Nephron progenitor cell (in vitro differentiated cells): ENCODE results near the gene ACOT11.
A peak's percentile ranks its signal among the peaks of the same experiment; 100 is the strongest.

Experiments
- DNase-seq: peaks from one replicate; pipeline ENCODE4 v3.0.0; 2021
- H3K27ac Mint-ChIP-seq: 2 replicates; pipeline ENCODE4 v1.8.0; 2021; ENCODE audit warnings: mild to moderate bottlenecking, moderate library complexity, mixed read lengths
- H3K27me3 Mint-ChIP-seq: 2 replicates; pipeline ENCODE4 v1.8.0; 2021; ENCODE audit warnings: mild to moderate bottlenecking, low read depth, mixed read lengths; ENCODE audit not compliant: poor library complexity
- H3K36me3 Mint-ChIP-seq: 2 replicates; pipeline ENCODE4 v1.8.0; 2021; ENCODE audit warnings: low read depth, mixed read lengths
- H3K4me1 Mint-ChIP-seq: 2 replicates; pipeline ENCODE4 v1.8.0; 2021; ENCODE audit warnings: mixed read lengths
- H3K4me3 Mint-ChIP-seq: 2 replicates; pipeline ENCODE4 v1.8.0; 2021; ENCODE audit warnings: mild to moderate bottlenecking, moderate library complexity, mixed read lengths
- H3K9me3 Mint-ChIP-seq: 2 replicates; pipeline ENCODE4 v1.8.0; 2021; ENCODE audit warnings: mild to moderate bottlenecking, moderate library complexity, mixed read lengths
- TF ChIP-seq, protein P1 (sequence below): fragments of 200-600 bp; sonication (generic); IDR thresholded peaks from 2 replicates; pipeline ENCODE4 v1.5.0; 2021; ENCODE audit warnings: antibody characterized with exemption

The ACOT11 gene

DNA sequence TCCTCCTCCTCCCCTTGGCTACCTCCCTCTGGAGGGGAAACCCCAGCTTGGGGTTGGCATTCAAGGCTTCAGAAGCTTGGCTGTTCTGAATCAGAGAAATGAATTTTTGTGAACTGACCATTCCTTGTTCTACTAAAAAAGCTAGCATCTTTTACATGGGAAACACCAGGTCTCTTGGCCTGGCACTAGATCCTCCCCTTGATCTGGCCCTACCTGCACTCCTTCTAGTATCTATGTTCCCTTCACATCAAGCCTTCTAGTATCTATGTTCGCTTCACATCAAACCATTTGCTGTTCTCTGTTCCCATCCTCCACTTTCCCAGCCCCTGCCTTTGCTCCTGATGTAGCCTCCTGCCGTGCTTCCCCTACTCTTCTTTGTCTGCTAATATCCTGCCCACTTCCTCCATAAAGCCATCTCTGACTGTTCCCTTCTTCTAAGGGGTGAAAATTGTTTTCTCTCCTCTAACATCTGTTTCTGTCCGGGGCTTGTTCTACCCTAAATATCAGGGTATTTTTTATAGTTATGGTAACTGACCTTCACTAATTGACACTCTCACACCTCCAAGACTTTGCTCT, 49.5 kb downstream of the ACOT11 start:
- DNase-seq, result no peak
- Mint-ChIP-seq H3K4me1 (peaks cover 41% of the 10 kb centered on the region), H3K27me3 (peaks cover 11% of the 10 kb centered on the region), H3K9me3 (no peaks in the 10 kb centered on the region), H3K27ac (no peak overlapping the region), H3K4me3 (no peak overlapping the region), H3K36me3 (no peaks in the 10 kb centered on the region)
- TF ChIP-seq, protein P1, sequence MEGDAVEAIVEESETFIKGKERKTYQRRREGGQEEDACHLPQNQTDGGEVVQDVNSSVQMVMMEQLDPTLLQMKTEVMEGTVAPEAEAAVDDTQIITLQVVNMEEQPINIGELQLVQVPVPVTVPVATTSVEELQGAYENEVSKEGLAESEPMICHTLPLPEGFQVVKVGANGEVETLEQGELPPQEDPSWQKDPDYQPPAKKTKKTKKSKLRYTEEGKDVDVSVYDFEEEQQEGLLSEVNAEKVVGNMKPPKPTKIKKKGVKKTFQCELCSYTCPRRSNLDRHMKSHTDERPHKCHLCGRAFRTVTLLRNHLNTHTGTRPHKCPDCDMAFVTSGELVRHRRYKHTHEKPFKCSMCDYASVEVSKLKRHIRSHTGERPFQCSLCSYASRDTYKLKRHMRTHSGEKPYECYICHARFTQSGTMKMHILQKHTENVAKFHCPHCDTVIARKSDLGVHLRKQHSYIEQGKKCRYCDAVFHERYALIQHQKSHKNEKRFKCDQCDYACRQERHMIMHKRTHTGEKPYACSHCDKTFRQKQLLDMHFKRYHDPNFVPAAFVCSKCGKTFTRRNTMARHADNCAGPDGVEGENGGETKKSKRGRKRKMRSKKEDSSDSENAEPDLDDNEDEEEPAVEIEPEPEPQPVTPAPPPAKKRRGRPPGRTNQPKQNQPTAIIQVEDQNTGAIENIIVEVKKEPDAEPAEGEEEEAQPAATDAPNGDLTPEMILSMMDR, result no peak

- no peak overlapping the region for H3K4me3 Mint-ChIP-seq
- no peak for DNase-seq
- no peaks in the 10 kb centered on the region for H3K9me3 Mint-ChIP-seq
- H3K36me3 Mint-ChIP-seq, result no peaks in the 10 kb centered on the region
- TF ChIP-seq, protein P1, result no peak
- H3K4me1 Mint-ChIP-seq, result peaks cover 44% of the 10 kb centered on the region
- peaks cover 11% of the 10 kb centered on the region for H3K27me3 Mint-ChIP-seq
- H3K27ac Mint-ChIP-seq, result peak overlapping the region; percentile 52
Observed at GRCh38 chr1:54599211-54599823, 51.3 kb downstream of the ACOT11 start.

DNA sequence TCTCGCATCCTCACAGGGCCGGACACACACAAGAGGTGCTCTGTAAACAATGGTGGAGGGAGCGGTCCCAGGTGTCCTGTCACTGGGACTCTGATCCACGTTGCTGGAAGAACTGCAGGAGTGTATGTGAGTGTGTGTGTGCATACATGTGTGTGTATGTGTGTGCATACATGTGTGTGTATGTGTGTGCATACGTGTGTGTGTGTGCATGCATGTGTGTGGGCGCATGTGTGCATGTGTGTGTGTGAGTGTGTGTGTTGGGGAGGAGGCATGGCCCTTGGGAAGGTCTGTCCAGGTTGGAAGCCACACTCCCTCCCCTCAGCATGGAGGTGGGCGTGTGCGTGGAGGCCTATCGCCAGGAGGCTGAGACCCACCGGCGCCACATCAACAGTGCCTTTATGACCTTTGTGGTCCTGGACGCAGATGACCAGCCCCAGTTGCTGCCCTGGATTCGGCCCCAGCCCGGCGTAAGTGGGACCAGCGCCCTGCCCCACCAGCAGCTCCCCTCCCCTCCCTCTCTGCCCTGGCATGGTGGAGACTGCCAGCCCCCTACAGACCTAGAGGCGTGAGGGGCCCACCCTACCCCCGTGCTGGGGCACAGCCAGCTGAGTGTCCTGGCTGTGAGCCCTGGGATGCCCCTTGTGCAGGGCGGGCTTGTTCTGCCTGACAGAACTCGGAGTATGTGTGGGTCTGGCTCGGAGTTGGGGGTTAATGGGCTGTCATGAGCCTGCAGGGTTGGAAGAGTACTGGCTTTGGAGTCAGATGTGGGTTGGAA, 53.1 kb downstream of the ACOT11 start:
- peak overlapping the region; percentile 85 for H3K27ac Mint-ChIP-seq
- H3K9me3 Mint-ChIP-seq, result no peaks in the 10 kb centered on the region
- no peaks in the 10 kb centered on the region for H3K36me3 Mint-ChIP-seq
- peak; percentile 38 for DNase-seq
- H3K27me3 Mint-ChIP-seq, result peaks cover 10% of the 10 kb centered on the region
- H3K4me3 Mint-ChIP-seq, result peak overlapping the region; percentile 58
- TF ChIP-seq, protein P1, result no peak
- H3K4me1 Mint-ChIP-seq, result peaks cover 54% of the 10 kb centered on the region

DNA sequence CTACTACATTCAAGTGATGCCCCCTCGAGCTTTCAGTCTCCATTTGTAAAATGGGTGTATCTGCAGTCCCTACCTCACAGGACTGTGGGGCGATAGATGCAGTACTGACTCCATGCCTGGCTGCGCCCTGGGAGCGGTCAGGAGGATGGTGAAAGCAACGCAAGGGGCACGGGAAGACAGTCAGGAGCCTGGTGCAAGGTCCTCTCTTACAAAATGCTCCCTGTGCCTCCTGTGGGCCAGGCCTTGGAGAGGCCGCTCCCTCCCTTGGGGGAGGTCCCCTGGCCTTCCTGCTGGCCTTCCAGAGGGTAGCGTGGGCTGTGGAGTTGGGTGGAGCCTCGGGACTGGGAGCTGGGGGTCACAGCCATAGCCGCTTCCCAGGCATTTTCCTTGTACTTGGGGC, 53.7 kb downstream of the ACOT11 start:
- H3K36me3 Mint-ChIP-seq, result no peaks in the 10 kb centered on the region
- TF ChIP-seq, protein P1, result no peak

DNA sequence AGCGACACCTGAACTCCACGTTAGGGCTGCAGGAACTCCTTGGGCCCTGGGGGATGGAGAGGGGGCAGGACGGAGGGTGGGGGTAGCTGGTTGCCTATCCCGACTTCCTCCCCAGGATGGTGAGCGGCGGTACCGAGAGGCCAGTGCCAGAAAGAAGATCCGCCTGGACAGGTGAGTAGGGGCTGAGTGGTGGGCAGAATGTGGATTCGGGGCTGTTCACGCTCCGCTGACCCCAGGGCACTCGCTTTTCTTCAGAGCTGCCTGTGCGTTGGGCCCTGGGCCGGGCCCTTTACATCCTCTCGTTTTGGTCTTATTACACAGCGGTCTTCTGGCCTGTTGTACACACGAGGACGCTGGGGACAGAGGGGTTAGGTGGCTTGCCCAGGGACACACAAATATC, 54.5 kb downstream of the ACOT11 start:
- H3K9me3 Mint-ChIP-seq, result no peaks in the 10 kb centered on the region
- H3K36me3 Mint-ChIP-seq, result no peaks in the 10 kb centered on the region
- peak; percentile 30 for DNase-seq
- H3K4me1 Mint-ChIP-seq, result peaks cover 61% of the 10 kb centered on the region
- H3K27me3 Mint-ChIP-seq, result peaks cover 8% of the 10 kb centered on the region
- peak overlapping the region; percentile 34 for H3K27ac Mint-ChIP-seq
- TF ChIP-seq, protein P1, result no peak
- H3K4me3 Mint-ChIP-seq, result no peak overlapping the region

More for the DNA sequence above, 53.7 kb downstream of the ACOT11 start:
- H3K27me3 Mint-ChIP-seq, result peaks cover 8% of the 10 kb centered on the region
- H3K4me3 Mint-ChIP-seq, result no peak overlapping the region
- no peaks in the 10 kb centered on the region for H3K9me3 Mint-ChIP-seq
- H3K27ac Mint-ChIP-seq, result peak overlapping the region; percentile 74
- peaks cover 56% of the 10 kb centered on the region for H3K4me1 Mint-ChIP-seq
- DNase-seq, result no peak
